OCI-LY7 (cell line): ENCODE data around the gene RNASE4.

Source experiments
- CTCF ChIP-seq: fragments of 200-600 bp; sonication (generic); conservative IDR thresholded peaks from 2 replicates; pipeline ENCODE4 v1.5.1; 2014; ENCODE audit warnings: mild to moderate bottlenecking, antibody characterized with exemption, low read length, moderate library complexity, mixed read lengths
- EZH2phosphoT487 ChIP-seq: fragments of 200-600 bp; sonication (generic); IDR thresholded peaks from 2 replicates; pipeline ENCODE4 v1.6.1; 2018; ENCODE audit warnings: low read depth, borderline replicate concordance, mild to moderate bottlenecking, mixed run types, antibody characterized with exemption, low read length, moderate library complexity, mixed read lengths

- TF ChIP-seq CTCF, result peak; percentile 91
- TF ChIP-seq EZH2phosphoT487, result no peak
Measured at GRCh38 chr14:20697273-20698017, 13.1 kb downstream of the RNASE4 start.
